ENCODE measurements around the gene MTCL1.

Gene MTCL1

GRCh38 chr18:8705238-8705960 lies at the start of gene MTCL1:
MTCL1 (plus strand) TSS chr18:8705556; CDS start chr18:8705661, 105 bp downstream.
- no peak for DNase-seq

- no peak for DNase-seq
Observed at GRCh38 chr18:8656232-8656631, 49.1 kb upstream of the MTCL1 start.

GRCh38 chr18:8657050-8657820 lies 48.1 kb upstream of the MTCL1 start:
- no peak for DNase-seq

- DNase-seq: no peak
Observed at GRCh38 chr18:8657873-8658470, 47.4 kb upstream of the MTCL1 start.

GRCh38 chr18:8658858-8659485 lies 46.4 kb upstream of the MTCL1 start:
- DNase-seq: no peak

- no peak for DNase-seq
Observed at GRCh38 chr18:8659609-8660242, 45.6 kb upstream of the MTCL1 start.

GRCh38 chr18:8660316-8660715 lies 45.0 kb upstream of the MTCL1 start:
- no peak for DNase-seq

- no peak for DNase-seq
Observed at GRCh38 chr18:8661754-8662559, 43.4 kb upstream of the MTCL1 start.

GRCh38 chr18:8662560-8663255 lies 42.6 kb upstream of the MTCL1 start:
- no peak for DNase-seq

- no peak for DNase-seq
Observed at GRCh38 chr18:8667846-8668245, 37.5 kb upstream of the MTCL1 start.

- DNase-seq: no peak
Observed at GRCh38 chr18:8668381-8668780, 37.0 kb upstream of the MTCL1 start.

- DNase-seq: no peak
Observed at GRCh38 chr18:8669571-8669970, 35.8 kb upstream of the MTCL1 start.

- DNase-seq: no peak
Observed at GRCh38 chr18:8673256-8674209, 31.8 kb upstream of the MTCL1 start.

- DNase-seq: no peak
Observed at GRCh38 chr18:8675057-8675456, 30.3 kb upstream of the MTCL1 start.

- DNase-seq: no peak
Observed at GRCh38 chr18:8681196-8681595, 24.2 kb upstream of the MTCL1 start.

- DNase-seq: no peak
Observed at GRCh38 chr18:8684577-8684976, 20.8 kb upstream of the MTCL1 start.

GRCh38 chr18:8685141-8685913 lies 20.0 kb upstream of the MTCL1 start:
- no peak for DNase-seq

- DNase-seq: no peak
Observed at GRCh38 chr18:8685914-8686216, 19.5 kb upstream of the MTCL1 start.

GRCh38 chr18:8686611-8687010 lies 18.7 kb upstream of the MTCL1 start:
- DNase-seq: no peak

Data from activated CD4-positive, alpha-beta T cell treated with anti-CD3 and anti-CD28 coated beads for 1 hour (primary cell).